ENCODE data around the gene TCHH. TPM values are rescaled to one million over a fixed set of nuclear protein-coding genes. Genes with fewer than 3 reads are reported as not detected.
"Not testable (repeated sequence)": the region's sequence is repeated elsewhere in the genome, so short reads cannot be mapped to it uniquely, and the experiment has no call there.

TCHH gene
- total RNA-seq, 1 donor from 2014 or later, result 0.09 TPM

- DNase-seq (ENCODE audit: low spot score), result no peak
These were observed 4.3 kb downstream of the TCHH start for GRCh38 chr1:152110860-152111514.

GRCh38 chr1:152110365-152110859 is 4.8 kb downstream of the TCHH start:
- DNase-seq (ENCODE audit: low spot score), result peak; percentile 12

GRCh38 chr1:152109998-152110294 is 5.3 kb downstream of the TCHH start:
- DNase-seq (ENCODE audit: low spot score), result no peak

GRCh38 chr1:152109231-152109997 is 5.8 kb downstream of the TCHH start:
- DNase-seq (ENCODE audit: low spot score), result no peak

- DNase-seq (ENCODE audit: low spot score), result no peak
These were observed 6.4 kb downstream of the TCHH start for GRCh38 chr1:152108882-152109222.

- no peak for DNase-seq (ENCODE audit: low spot score)
These were observed 7.0 kb downstream of the TCHH start for GRCh38 chr1:152107984-152108881.

GRCh38 chr1:152107031-152107983 is 7.9 kb downstream of the TCHH start:
- DNase-seq (ENCODE audit: low spot score), result no peak

GRCh38 chr1:152104854-152105253 is 10.4 kb downstream of the TCHH start:
- DNase-seq (ENCODE audit: low spot score), result no peak

- no peak for DNase-seq (ENCODE audit: low spot score)
These were observed 18.3 kb downstream of the TCHH start for GRCh38 chr1:152096931-152097330.

- DNase-seq (ENCODE audit: low spot score), result no peak
These were observed 26.1 kb downstream of the TCHH start, which contains the start of gene TCHHL1 for GRCh38 chr1:152089014-152089674. TCHHL1 (minus strand) TSS chr1:152089064; CDS start chr1:152088143, 921 bp downstream.

GRCh38 chr1:152086760-152087159 is 28.5 kb downstream of the TCHH start:
- DNase-seq (ENCODE audit: low spot score), result no peak

GRCh38 chr1:152084853-152085252 is 30.4 kb downstream of the TCHH start:
- no peak for DNase-seq (ENCODE audit: low spot score)

- DNase-seq (ENCODE audit: low spot score), result not testable (repeated sequence)
These were observed 34.2 kb downstream of the TCHH start for GRCh38 chr1:152081026-152081425.

- DNase-seq (ENCODE audit: low spot score), result not testable (repeated sequence)
These were observed 34.8 kb downstream of the TCHH start for GRCh38 chr1:152080494-152080893.

GRCh38 chr1:152078831-152079441 is 36.3 kb downstream of the TCHH start:
- DNase-seq (ENCODE audit: low spot score), result no peak

- no peak for DNase-seq (ENCODE audit: low spot score)
These were observed 42.9 kb downstream of the TCHH start for GRCh38 chr1:152072311-152072710.

GRCh38 chr1:152071123-152071522 is 44.1 kb downstream of the TCHH start:
- no peak for DNase-seq (ENCODE audit: low spot score)

- no peak for DNase-seq (ENCODE audit: low spot score)
These were observed 47.3 kb downstream of the TCHH start for GRCh38 chr1:152067929-152068328.

GRCh38 chr1:152067150-152067549 is 48.1 kb downstream of the TCHH start:
- no peak for DNase-seq (ENCODE audit: low spot score)

- DNase-seq (ENCODE audit: low spot score), result no peak
These were observed 53.3 kb downstream of the TCHH start for GRCh38 chr1:152061952-152062351.
